K562 (cell line): ENCODE data around the gene CTBP2. TPM values are rescaled to one million over a fixed set of nuclear protein-coding genes. Genes with fewer than 3 reads are reported as not detected.

ENCODE experiments used
- CREB3 ChIP-seq: fragments of 450-650 bp; conservative IDR thresholded peaks from 2 replicates; pipeline ENCODE4 v1.6.1; 2016; ENCODE audit warnings: missing genetic modification characterization, low read depth, mild to moderate bottlenecking, missing compliant biosample characterization, moderate library complexity
- CREM ChIP-seq: IDR thresholded peaks from 2 replicates; pipeline ENCODE4 v1.6.1; 2014; ENCODE audit warnings: antibody characterized with exemption, low read depth
- NR4A1 ChIP-seq, 2 experiments: fragments of 250-450 bp in 1 of 2; fragments of 450-650 bp in 1 of 2; sonication (Bioruptor Pico) in 1 of 2; IDR thresholded peaks; 2 replicates each; pipeline versions ENCODE4 v1.4.0 to v1.6.1; 2016 to 2020; ENCODE audit warnings: mild to moderate bottlenecking in 2 of 2, missing compliant biosample characterization in 1 of 2, missing genetic modification characterization in 1 of 2, moderate library complexity in 1 of 2
- POLR3A ChIP-seq: IDR thresholded peaks from 2 replicates; pipeline ENCODE4 v1.6.1; 2011; ENCODE audit warnings: borderline replicate concordance, mild to moderate bottlenecking, moderate library complexity; ENCODE audit not compliant: insufficient read length, insufficient read depth; ENCODE audit errors: extremely low read depth
- STAT6 ChIP-seq: sonication (generic); formaldehyde crosslinking; IDR thresholded peaks from 2 replicates; pipeline ENCODE4 v1.8.1; 2023; ENCODE audit warnings: mild to moderate bottlenecking, missing genetic modification reagents
- TBP ChIP-seq: optimal IDR thresholded peaks from 2 replicates; pipeline ENCODE3; 2011; ENCODE audit warnings: low read depth, low read length, improper control_type of control experiment
- TRIM25 ChIP-seq: fragments of 450-650 bp; IDR thresholded peaks from 2 replicates; pipeline ENCODE4 v1.7.0; 2016; ENCODE audit warnings: borderline replicate concordance
- ZNF146 ChIP-seq: IDR thresholded peaks from one replicate; pipeline ENCODE4 v1.6.1; 2018; ENCODE audit warnings: missing compliant biosample characterization; ENCODE audit not compliant: unreplicated experiment
- ZNF217 ChIP-seq: sonication (generic); formaldehyde crosslinking; IDR thresholded peaks from 2 replicates; pipeline ENCODE4 v1.8.0; 2022; ENCODE audit warnings: mild to moderate bottlenecking, missing genetic modification reagents
- ZNF3 ChIP-seq: fragments of 250-450 bp; sonication (Bioruptor Pico); IDR thresholded peaks from 2 replicates; pipeline ENCODE4 v1.5.0; 2021; ENCODE audit warnings: mild to moderate bottlenecking, moderate library complexity
- ZNF445 ChIP-seq: fragments of 250-450 bp; sonication (Bioruptor Pico); IDR thresholded peaks from 2 replicates; pipeline ENCODE4 v1.4.0; 2020; ENCODE audit warnings: low read depth, mild to moderate bottlenecking, moderate library complexity
- ZNF589 ChIP-seq: fragments of 200-800 bp; sonication (Bioruptor generic); IDR thresholded peaks from 2 replicates; pipeline ENCODE4 v1.6.1; 2016; ENCODE audit warnings: low read depth, missing genetic modification characterization, missing compliant biosample characterization
- ZNF592 ChIP-seq: fragments of 450-650 bp; IDR thresholded peaks from 2 replicates; pipeline ENCODE4 v1.6.1; 2017; ENCODE audit warnings: antibody characterized with exemption, mild to moderate bottlenecking
- polyA plus RNA-seq, 8 experiments: library from polyadenylated mRNA; depleted of rRNA in 4 of 8; stranded (reverse) in 5 of 8; unstranded in 3 of 8; fragments of >200 nt; fragmentation: Nextera tagmentation in 2 of 8; fragmentation: Illumina TruSeq in 1 of 8; extraction: Ambion mirVana in 2 of 8; extraction: Trizol in 1 of 8; gene quantifications; 2 replicates each; pipeline versions ENCODE4 v1.2.1 to v1.2.3, GENCODE V29; 2011 to 2014; ENCODE audit warnings: inconsistent platforms in 1 of 8, missing spikeins in 1 of 8
- total RNA-seq, 7 experiments: library from RNA; depleted of rRNA in 6 of 7; stranded (reverse); fragments of >200 nt in 6 of 7; fragmentation: Illumina TruSeq in 2 of 7; extraction: Trizol in 2 of 7; gene quantifications; 2 replicates each; pipeline versions ENCODE4 v1.2.1 to v1.2.3, GENCODE V29; 2011 to 2021; ENCODE audit warnings: low replicate concordance in 1 of 7

The CTBP2 gene
- total and polyA plus RNA-seq, 9 of the 15 experiments (the other 6 are each of a cell fraction or from before 2014, with no cell fraction given) = 1.3 to 8.8 (median 5.1) TPM

GRCh38 chr10:125144693-125145623 lies 15.4 kb downstream of the CTBP2 start (continued):
- peak; percentile 57; the same call in 1 of the 2 replicates for TF ChIP-seq ZNF592
- TF ChIP-seq ZNF217 (CRISPR knock-in tag) = no peak
- TF ChIP-seq STAT6 (CRISPR knock-in tag) = no peak
- no peak for TF ChIP-seq ZNF3
- no peak for TF ChIP-seq CREB3 (tag)
- no peak for TF ChIP-seq ZNF445 (CRISPR knock-in tag)
- no peak for TF ChIP-seq POLR3A
- TF ChIP-seq NR4A1 (CRISPR knock-in tag; IDR thresholded peaks at IDR 0.05) = no peak
- TF ChIP-seq NR4A1 (tag; IDR thresholded peaks at IDR 0.05) = no peak
- no peak for TF ChIP-seq TRIM25
- 0 out of 2 replicates have a peak, but pooled peaks have one; percentile 3 for TF ChIP-seq CREM
- no peak for TF ChIP-seq ZNF146 (CRISPR knock-in tag)
- no peak for TF ChIP-seq TBP
- TF ChIP-seq ZNF589 (CRISPR knock-in tag) = no peak
